Lung microvascular endothelial cell (primary cell): ENCODE measurements around the gene ZNF500. TPM values are rescaled to one million over a fixed set of nuclear protein-coding genes. Genes with fewer than 3 reads are reported as not detected.

Experiments used
- DNase-seq, 2 donors: peaks; one replicate each; pipeline versions ENCODE4 v3.0.0 to v3.0.0-alpha.2; 2010; ENCODE audit warnings: low read depth in 2 of 2
- total RNA-seq: library from RNA; depleted of rRNA; stranded (reverse); fragments of >200 nt; gene quantifications from 2 replicates; pipeline ENCODE4 v1.2.1, GENCODE V29; 2014

The ZNF500 gene
- total RNA-seq, 1 donor from 2014 or later, result 6.2 TPM

GRCh38 chr16:4704913-4705312, 62.0 kb downstream of the ZNF500 start:
- DNase-seq, result no peak

DNA sequence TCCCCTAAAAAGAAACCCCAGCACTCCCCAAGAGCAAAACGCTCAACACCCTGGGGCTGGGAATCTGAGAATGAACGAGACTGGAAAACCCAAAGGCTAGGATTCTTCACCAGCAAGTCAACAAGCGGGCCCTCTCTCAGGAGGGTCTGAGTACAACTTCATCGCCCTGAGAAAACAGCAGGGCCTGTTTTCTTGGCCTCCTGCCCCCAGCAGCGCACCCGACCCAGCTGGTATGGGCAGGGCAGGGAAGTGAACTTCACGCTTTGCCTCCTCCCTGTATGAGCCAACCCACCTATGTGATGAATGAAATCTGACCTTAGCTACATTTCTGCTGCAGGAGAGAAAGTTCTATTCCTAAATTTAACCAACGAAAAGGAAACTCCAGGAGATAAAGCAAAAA, 62.5 kb downstream of the ZNF500 start:
- no peak for DNase-seq

GRCh38 chr16:4703906-4704305, 63.1 kb downstream of the ZNF500 start:
- DNase-seq, result no peak

GRCh38 chr16:4702466-4702808, 64.5 kb downstream of the ZNF500 start:
- no peak for DNase-seq

- DNase-seq, result no peak
Observed at GRCh38 chr16:4701791-4702465, 65.0 kb downstream of the ZNF500 start.

GRCh38 chr16:4700997-4701743, 65.8 kb downstream of the ZNF500 start:
- no peak for DNase-seq

- no peak for DNase-seq
Observed at GRCh38 chr16:4700380-4700996, 66.5 kb downstream of the ZNF500 start.

DNA sequence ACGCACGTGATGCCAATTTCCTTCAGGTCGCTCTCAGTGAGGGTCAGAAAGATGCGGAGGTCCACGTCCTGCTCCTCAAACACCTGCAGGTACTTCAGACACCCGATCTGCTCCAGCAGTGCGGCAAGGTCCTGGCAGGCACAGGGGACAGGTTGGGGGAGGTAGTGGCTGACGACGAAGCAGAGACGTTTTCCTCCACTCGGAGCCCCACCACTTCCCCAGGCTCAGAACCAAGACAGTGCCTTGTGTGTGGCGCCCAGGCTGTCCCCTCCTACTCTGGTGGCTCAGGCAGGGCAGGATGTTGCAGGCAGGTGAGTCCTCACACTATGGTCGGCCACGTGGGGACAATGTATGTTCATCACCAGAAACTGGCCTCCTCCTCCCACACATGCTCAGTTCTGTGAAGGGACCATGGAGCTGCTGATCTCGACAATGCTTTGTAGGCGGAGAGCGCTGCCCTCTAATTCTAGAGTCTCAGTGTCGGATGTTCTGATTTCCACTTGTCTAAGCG, 67.9 kb downstream of the ZNF500 start:
- no peak for DNase-seq

DNA sequence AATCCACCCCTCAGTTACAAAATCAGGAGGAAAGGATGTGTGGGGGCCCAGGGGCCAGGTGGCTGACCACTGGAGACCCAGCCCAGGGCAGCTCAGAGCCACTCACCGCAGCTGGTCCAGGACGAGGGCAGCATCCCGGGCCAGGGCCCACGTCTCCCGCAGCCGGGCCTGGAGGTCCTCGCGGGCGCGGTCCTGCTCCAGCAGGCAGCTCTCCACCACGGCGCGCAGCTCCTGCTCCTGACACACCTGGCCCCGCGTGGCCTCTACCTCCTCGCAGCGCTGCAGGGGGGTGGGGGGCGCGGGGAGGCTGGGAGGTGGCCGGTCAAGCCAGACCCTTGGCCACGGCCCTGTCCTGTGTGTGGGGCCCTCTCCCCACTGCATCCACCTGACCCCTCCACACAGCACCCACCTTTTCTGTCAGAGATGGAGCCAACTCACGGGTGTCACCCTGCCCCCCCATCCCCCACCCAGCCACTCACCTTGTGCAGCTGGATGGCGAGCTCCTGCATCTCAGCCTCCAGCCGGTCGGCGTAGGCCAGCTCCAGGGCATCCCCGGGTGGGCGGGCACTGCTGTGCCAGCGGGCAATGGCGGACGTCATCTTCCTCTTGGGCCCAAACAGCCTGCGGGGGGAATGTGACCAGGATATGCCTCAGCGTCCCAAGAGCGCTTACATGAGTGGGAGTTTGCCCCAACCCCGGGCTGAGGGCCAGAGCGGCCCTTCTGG, 68.5 kb downstream of the ZNF500 start:
- DNase-seq, result no peak

Other genes with a start within 250 kb of the ZNF500 start
- 5.7 and 6.0 TPM in 2 replicates for gene CDIP1, start 228.4 kb downstream of the ZNF500 start, total RNA-seq
- under 0.01 TPM in 1 of 2 replicates, not detected in the other for gene C16orf96, start 210.8 kb downstream of the ZNF500 start, total RNA-seq
- 3.9 and 4.4 TPM in 2 replicates for gene UBALD1, start 152.3 kb downstream of the ZNF500 start, total RNA-seq
- 15.7 and 18.3 TPM in 2 replicates for gene MGRN1, start 142.3 kb downstream of the ZNF500 start, total RNA-seq
- gene NUDT16L1, start 73.6 kb downstream of the ZNF500 start, total RNA-seq, result 22.0 and 31.2 TPM in 2 replicates
- gene ANKS3, start 32.9 kb downstream of the ZNF500 start, total RNA-seq, result 10.0 and 21.2 TPM in 2 replicates
- 0.22 and 0.40 TPM in 2 replicates for gene DNAAF8, start 32.6 kb downstream of the ZNF500 start, total RNA-seq
- not detected in 2 replicates for gene SEPTIN12, start 21.2 kb upstream of the ZNF500 start, total RNA-seq
- not detected in 2 replicates for gene SMIM22, start 28.2 kb upstream of the ZNF500 start, total RNA-seq
- gene ROGDI, start 35.5 kb upstream of the ZNF500 start, total RNA-seq, result 22.0 and 33.3 TPM in 2 replicates
- gene GLYR1, start 80.1 kb upstream of the ZNF500 start, total RNA-seq, result 36.4 and 47.8 TPM in 2 replicates
- gene UBN1, start 80.3 kb upstream of the ZNF500 start, total RNA-seq, result 16.3 and 23.8 TPM in 2 replicates
- gene PPL, start 170.0 kb upstream of the ZNF500 start, total RNA-seq, result 2.4 and 5.4 TPM in 2 replicates
- gene SEC14L5, start 191.2 kb upstream of the ZNF500 start, total RNA-seq, result under 0.01 TPM in 1 of 2 replicates, not detected in the other